GM10248 (cell line): ENCODE data around the gene NPPC.

Source experiments
- CTCF ChIA-PET: fragments of 300-600 bp; sonication (Branson Sonifier 250); formaldehyde crosslinking; extraction: SDS; loops from one replicate; lab custom pipeline; 2021; ENCODE audit warnings: antibody characterized with exemption; lab: Yijun Ruan, JAX
- POLR2A ChIA-PET: fragments of 350-650 bp; sonication (Branson Sonifier 250); formaldehyde crosslinking; extraction: SDS; loops from one replicate; lab custom pipeline; 2020; ENCODE audit warnings: antibody characterized with exemption; lab: Yijun Ruan, JAX
- DNase-seq: peaks from one replicate; pipeline ENCODE4 v3.0.0; 2012; ENCODE audit errors: extremely low spot score
- CTCF ChIP-seq: IDR thresholded peaks from 2 replicates; pipeline ENCODE4 v1.5.1; 2012; ENCODE audit warnings: mild to moderate bottlenecking, low read depth; ENCODE audit errors: extremely low read depth, missing control alignments, control extremely low read depth

The NPPC gene

DNA sequence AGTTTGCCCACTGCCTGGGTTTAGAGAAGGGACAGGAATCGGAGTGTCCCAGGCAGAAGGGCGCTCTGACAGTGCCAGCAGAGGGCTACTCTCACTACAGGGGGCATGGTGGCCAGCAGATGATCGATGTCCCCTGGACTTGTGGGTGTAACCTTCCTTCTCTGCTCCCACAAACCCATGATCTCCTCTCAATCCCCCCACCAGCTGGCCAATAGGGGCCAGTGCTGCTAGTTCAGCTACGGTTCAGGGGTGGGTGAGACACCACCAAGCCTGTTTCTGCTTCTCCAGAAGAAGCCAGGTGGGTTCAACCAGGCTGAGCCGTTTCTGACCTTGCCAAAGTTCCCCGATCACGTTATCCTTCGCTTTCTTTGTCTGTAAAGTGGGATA is 1.3 kb downstream of the NPPC start:
- POLR2A ChIA-PET = no interaction called here
- no peak for TF ChIP-seq CTCF
- DNase-seq = no peak
- CTCF ChIA-PET = interaction anchor here (0.8 to 7.5 kb wide), 25 partner anchors 8 to 514 kb away, joined by 3 to 66 read pairs (median 4); no protein-coding TSS in a partner anchor

DNA sequence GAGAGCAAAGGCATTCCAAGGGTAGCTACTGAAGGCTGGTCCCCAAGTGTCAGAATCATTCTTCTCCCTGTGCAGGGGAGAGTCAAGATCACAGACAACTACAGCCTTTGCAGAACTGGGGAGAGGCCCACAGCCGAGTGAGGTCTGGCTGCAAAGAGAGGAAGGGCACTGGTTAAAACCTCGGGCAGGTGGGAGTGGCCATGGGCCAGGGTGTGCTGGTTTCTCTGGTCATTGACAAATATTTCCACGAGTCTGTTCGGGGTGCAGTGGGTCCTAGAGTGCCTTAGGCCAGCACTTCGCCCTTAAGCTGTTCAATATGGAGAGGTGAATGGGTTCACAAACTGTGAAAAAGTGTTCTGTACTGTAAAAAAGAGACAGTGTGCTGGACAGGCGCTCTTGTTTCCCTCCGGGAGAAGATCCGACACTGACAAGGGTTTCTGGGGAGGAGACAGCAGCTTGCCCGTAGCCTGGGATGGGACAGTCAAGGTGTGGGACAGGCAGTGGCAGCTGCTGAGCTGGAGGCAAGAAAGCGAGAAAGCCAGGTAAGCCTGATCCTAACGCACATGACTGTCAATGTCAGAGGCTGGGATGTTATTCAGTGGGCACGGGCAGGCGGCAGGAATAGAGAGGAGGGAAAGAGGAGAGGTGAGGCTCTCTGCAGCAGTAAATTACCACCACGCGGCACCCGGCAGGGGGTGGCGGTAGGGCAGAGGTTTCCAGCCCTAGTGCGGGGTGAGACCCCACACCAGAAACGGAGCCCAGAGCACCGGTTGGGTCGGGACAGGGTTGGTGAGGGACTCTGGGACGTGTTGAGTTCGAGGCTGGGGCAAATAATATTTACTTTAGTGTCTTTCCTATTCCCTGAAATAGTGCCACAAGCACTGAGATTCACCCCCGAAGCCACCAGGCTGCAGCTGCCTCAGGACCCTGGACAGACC is 2.0 kb downstream of the NPPC start:
- ChIA-PET CTCF (interaction anchor here (0.8 to 7.5 kb wide), 21 partner anchors 9 to 515 kb away, joined by 3 to 66 read pairs (median 4); no protein-coding TSS in a partner anchor), POLR2A (no interaction called here)
- DNase-seq = peak; percentile 15
- no peak for TF ChIP-seq CTCF

GRCh38 chr2:231923010-231923344 is 3.2 kb downstream of the NPPC start:
- ChIA-PET POLR2A (no interaction called here), CTCF (interaction anchor here (1.0 to 7.5 kb wide), 6 partner anchors 16 to 413 kb away, joined by 3 to 66 read pairs (median 9); no protein-coding TSS in a partner anchor)
- no peak for TF ChIP-seq CTCF
- DNase-seq = no peak

DNA sequence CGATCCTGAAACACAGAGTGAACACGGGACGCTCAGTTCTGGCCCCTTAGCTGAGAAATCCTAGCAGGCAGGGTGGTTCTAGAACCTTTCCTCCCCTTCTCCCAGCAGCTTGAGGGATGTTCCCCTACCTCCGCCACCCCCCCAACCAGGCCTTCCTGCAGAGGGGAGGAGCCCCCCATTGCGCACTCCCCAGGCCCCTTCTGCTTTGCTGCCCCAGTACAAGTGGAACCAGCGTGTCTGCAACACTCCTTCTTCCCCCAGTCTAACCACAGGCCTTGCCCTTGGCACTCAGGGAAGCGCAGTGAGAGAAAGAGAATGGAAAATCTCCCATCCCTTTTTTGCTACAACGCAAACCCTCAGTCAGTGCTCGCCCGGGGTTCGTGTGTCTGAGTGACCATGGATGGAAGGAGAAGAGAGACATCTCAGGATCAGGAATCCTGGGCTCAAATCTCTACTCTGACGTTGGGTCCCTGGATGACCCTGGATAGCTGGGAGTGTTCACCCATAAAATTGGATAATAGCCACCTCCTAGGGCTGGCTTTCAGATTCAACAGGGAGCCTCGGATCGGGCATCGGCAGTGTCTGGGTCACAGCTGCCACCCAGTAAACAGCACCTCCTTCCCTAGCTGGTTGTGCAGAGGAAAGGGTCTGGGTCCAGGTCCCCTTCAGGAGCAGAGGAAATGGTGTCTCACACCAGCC is 3.7 kb downstream of the NPPC start:
- DNase-seq = no peak
- POLR2A ChIA-PET = no interaction called here
- no peak for TF ChIP-seq CTCF
- CTCF ChIA-PET = interaction anchor here (1.0 to 7.5 kb wide), 7 partner anchors 15 to 414 kb away, joined by 3 to 66 read pairs (median 5); no protein-coding TSS in a partner anchor

DNA sequence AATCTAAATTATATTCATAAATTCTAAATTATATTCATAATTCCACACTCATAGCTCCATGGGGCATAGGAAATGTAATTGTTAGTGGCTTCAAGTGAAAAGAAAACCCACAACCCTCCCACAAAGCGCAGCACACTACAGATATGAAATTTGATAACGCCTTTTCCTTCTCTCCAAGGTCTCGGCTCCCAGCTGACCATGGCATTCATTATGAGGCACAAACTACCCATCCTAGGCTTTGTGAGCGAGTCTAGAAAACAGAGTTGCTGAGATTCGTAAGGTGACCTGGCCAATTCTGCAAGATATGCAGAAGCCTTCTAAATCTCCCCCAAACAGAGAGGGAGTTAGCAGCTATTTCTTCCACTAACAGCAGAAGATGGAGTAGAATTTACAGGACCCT is 5.4 kb downstream of the NPPC start:
- ChIA-PET CTCF (interaction anchor here (1.1 to 7.5 kb wide), 6 partner anchors 12 to 369 kb away, joined by 3 to 52 read pairs (median 5); no protein-coding TSS in a partner anchor), POLR2A (no interaction called here)
- TF ChIP-seq CTCF = no peak
- DNase-seq = no peak

DNA sequence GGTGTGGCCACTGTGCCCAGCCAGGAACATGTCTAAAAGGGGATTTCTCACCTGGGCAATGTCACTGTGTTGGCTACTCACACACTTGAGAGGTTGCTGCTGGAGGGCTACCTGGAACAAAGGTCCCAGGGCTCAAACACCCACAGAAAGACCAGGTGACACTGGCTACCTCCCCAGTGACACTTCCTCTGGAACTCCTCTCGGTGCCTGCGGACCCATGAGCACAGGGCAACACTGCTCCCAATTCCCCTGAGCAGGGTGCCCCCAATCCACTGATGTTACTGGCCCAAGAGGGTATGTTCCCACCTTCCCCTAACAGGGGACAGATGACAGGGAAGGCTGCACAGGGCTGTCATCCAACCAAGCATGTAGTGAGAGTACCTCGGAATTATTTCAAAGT is 5.8 kb downstream of the NPPC start:
- TF ChIP-seq CTCF = no peak
- ChIA-PET POLR2A (no interaction called here), CTCF (interaction anchor here (1.3 to 7.5 kb wide), 4 partner anchors 13 to 370 kb away, joined by 3 to 52 read pairs (median 22); no protein-coding TSS in a partner anchor)
- no peak for DNase-seq
